ENCODE results near the gene CA6.
"Not testable (repeated sequence)": the region's sequence is repeated elsewhere in the genome, so short reads cannot be mapped to it uniquely, and the experiment has no call there.

Gene CA6

GRCh38 chr1:8965121-8965820 lies 19.6 kb downstream of the CA6 start:
- H3K4me3 ChIP-seq = no peak overlapping the region
- H3K27ac ChIP-seq = no peak overlapping the region

GRCh38 chr1:8966606-8967005 lies 20.9 kb downstream of the CA6 start:
- H3K27ac ChIP-seq = no peak overlapping the region
- H3K4me3 ChIP-seq = no peak overlapping the region

- not testable (repeated sequence) for H3K4me3 ChIP-seq, H3K27ac ChIP-seq
These were observed 23.2 kb downstream of the CA6 start for GRCh38 chr1:8968902-8969301.

- Histone ChIP-seq H3K4me3 (no peak overlapping the region), H3K27ac (no peak overlapping the region)
These were observed 24.3 kb downstream of the CA6 start for GRCh38 chr1:8969937-8970336.

- Histone ChIP-seq H3K27ac (peak overlapping the region in 3 of 21 experiments; percentile 1 to 70 (median 42)), H3K4me3 (no peak overlapping the region)
These were observed 25.2 kb downstream of the CA6 start for GRCh38 chr1:8970870-8971337.

- Histone ChIP-seq H3K4me3 (no peak overlapping the region), H3K27ac (no peak overlapping the region)
These were observed 28.9 kb downstream of the CA6 start for GRCh38 chr1:8974551-8974950.

GRCh38 chr1:8976338-8976737 lies 30.7 kb downstream of the CA6 start:
- H3K4me3 ChIP-seq = no peak overlapping the region

GRCh38 chr1:8976896-8977450 lies 31.3 kb downstream of the CA6 start:
- Histone ChIP-seq H3K27ac (no peak overlapping the region), H3K4me3 (no peak overlapping the region)

More at GRCh38 chr1:8976338-8976737, 30.7 kb downstream of the CA6 start:
- no peak overlapping the region for H3K27ac ChIP-seq

- H3K4me3 ChIP-seq = no peak overlapping the region
- no peak overlapping the region for H3K27ac ChIP-seq
These were observed 35.0 kb downstream of the CA6 start for GRCh38 chr1:8980656-8981055.

GRCh38 chr1:8981169-8981568 lies 35.5 kb downstream of the CA6 start:
- Histone ChIP-seq H3K4me3 (no peak overlapping the region), H3K27ac (no peak overlapping the region)

- no peak overlapping the region for H3K4me3 ChIP-seq
- H3K27ac ChIP-seq = no peak overlapping the region
These were observed 38.5 kb downstream of the CA6 start for GRCh38 chr1:8984203-8984602.

GRCh38 chr1:8984990-8985389 lies 39.3 kb downstream of the CA6 start:
- Histone ChIP-seq H3K27ac (peak overlapping the region in 1 of 21 experiments; percentile 44), H3K4me3 (no peak overlapping the region)

GRCh38 chr1:8985915-8986813 lies 40.5 kb downstream of the CA6 start:
- Histone ChIP-seq H3K4me3 (no peak overlapping the region), H3K27ac (peak overlapping the region in 12 of 21 experiments; percentile 3 to 62 (median 44))

- Histone ChIP-seq H3K27ac (peak overlapping the region in 7 of 21 experiments; percentile 27 to 62 (median 44)), H3K4me3 (no peak overlapping the region)
These were observed 41.1 kb downstream of the CA6 start for GRCh38 chr1:8986814-8987190.

- peak overlapping the region in 8 of 21 experiments; percentile 11 to 55 (median 34) for H3K27ac ChIP-seq
- no peak overlapping the region for H3K4me3 ChIP-seq
These were observed 42.4 kb downstream of the CA6 start for GRCh38 chr1:8987881-8988617.

- H3K27ac ChIP-seq = no peak overlapping the region
These were observed 42.9 kb downstream of the CA6 start for GRCh38 chr1:8988618-8988967.

GRCh38 chr1:8989061-8989460 lies 43.4 kb downstream of the CA6 start:
- Histone ChIP-seq H3K27ac (no peak overlapping the region), H3K4me3 (no peak overlapping the region)

More at GRCh38 chr1:8988618-8988967, 42.9 kb downstream of the CA6 start:
- no peak overlapping the region for H3K4me3 ChIP-seq

- Histone ChIP-seq H3K4me3 (no peak overlapping the region), H3K27ac (no peak overlapping the region)
These were observed 44.2 kb downstream of the CA6 start for GRCh38 chr1:8989821-8990220.

GRCh38 chr1:8992936-8993687 lies 47.4 kb downstream of the CA6 start:
- no peak overlapping the region for H3K4me3 ChIP-seq

More at GRCh38 chr1:8992936-8993687, 47.4 kb downstream of the CA6 start:
- H3K27ac ChIP-seq = no peak overlapping the region
